HTERT RPE-1 (cell line): ENCODE results near the gene TEX14.
"Not testable (repeated sequence)": the region's sequence is repeated elsewhere in the genome, so short reads cannot be mapped to it uniquely, and the experiment has no call there.

Experiments used
- in situ Hi-C: fragments of 300-500 bp; cut with MboI; formaldehyde crosslinking; loops from 4 replicates; pipeline ENCODE4 v1.14.3; 2020; ENCODE audit warnings: low sequenced_read_pairs

TEX14 gene

DNA sequence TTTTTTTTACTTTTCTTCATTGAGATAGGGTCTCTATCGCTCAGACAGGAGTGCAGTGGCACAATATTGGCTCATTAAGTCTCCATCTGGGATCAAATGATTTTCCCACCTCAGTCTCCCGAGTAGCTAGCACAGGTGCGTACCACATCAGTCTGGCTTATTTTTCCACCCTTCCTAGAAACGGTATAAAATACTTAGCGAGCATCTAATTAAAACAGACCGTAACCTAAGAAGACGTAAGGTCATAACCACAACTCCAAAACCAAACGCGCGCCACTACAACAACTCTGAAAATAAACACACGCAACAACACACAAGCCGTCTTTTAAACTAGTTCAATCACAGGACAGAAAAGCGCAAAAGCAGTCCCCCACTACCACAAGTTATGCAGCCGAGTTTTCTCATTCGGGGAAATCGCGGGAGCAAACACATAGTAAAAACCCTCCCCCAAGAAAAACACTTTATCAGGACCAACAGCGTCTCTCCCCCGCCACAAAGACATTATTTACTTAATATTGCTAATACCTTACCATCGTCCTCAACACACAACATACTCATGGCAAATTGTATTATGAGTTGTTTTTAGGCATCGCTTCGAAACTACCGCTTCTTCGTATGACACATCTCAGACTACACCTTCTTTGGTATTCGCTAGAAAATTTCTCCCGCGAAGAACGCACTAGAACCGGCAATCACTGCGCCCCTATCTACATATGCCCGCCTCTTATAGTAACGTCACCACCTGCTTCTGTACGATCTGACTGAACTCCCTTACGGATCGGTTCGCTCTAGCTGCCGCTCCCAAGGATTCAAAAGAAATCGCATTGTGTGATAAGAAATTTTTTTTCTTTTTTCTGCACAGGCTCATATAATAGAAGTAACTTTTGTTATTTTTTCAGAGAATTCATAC, 32.8 kb downstream of the TEX14 start:
- in situ Hi-C loops, result no loop called here

DNA sequence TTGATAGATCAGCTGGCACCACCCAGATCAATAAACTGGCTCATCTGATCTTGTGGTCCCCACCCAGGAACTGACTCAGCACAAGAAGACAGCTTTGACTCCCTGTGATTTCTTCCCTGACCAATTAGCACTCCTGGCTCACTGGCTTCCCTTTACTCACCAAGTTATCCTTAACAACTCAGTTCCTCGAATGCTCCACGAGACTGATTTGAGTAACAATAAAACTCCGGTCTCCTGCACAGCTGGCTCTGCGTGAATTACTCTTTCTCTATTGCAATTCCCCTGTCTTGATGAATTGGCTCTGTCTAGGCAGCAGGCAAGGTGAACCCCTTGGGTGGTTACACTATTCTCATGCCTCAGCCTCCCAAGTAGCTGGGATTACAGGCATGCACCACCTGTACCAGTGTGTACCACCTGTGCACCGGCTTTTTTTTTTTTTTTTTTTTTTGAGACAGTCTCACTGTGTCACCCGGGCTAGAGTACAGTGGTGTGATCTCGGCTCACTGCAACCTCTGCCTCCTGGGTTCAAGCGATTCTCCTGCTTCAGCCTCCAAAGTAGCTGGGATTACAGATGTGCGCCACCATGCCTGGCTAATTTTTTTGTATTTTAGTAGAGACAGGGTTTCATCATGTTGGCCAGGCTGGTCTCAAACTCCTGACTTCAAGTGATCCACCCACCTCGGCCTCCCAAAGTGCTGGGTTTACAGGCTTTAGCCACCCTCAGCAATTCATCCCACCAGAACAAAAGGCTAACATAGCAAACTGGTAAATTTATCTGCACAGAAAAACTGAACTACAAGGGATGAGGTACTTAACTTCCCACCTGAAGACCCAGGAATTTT, 33.7 kb downstream of the TEX14 start:
- in situ Hi-C loops, result not testable (repeated sequence)

DNA sequence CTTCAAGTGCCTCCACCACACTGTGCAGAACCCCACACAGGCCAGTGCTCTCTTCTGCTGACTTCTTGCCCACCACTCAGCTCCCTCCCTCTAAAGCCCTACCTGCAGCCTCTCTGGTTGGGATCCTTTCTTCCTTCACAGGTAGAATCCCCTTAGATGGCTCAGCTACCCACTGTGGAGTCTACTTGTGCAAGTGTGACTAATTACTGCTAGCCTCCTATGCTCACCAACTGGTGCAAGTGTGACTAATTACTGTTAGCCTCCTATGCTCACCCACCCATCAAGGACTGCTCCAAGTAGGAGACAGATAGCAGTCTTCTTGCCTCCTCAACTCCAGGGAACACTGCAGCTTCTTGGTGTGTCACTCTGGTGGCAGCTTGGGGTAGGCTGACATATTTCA, 43.6 kb downstream of the TEX14 start:
- in situ Hi-C loops, result no loop called here

DNA sequence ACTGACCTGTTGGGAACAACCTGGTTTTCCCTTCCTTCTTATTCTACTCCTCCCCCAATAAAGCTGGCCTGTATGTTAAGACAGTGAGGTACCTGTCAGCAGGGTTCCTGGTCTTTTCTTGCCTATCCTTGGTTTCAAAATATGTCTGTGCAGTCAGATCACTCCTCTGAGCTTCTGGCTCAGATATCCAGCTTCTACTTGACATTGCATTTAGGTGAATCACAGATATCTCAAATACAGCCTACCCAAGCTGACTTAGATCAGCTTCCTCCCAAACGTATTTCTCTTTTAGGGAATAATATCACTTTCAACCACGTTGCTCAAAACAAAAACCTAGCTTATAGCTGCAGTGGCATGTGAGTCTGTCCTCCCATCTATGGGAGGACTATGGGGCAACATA, 48.7 kb downstream of the TEX14 start:
- in situ Hi-C loops, result no loop called here

DNA sequence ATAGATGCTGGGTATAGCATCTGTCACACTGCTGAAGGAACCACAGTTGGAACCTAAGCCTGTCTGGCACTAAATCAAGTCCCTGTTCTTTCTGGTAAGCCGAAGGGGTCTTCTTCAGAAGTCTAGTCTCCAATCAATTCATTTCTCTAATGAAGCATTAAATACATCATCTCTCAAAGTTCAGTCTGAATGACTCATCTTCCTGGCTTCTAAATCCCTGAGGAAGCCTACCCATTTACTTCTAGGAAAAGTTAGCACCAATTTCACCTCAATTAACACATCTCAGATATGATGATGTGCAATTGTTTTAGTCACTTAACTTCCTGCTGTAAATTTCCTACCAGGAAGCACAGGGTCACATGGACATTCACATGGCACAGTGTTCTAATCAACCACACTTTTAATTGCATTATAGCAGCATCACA, 49.9 kb downstream of the TEX14 start:
- in situ Hi-C loops, result no loop called here

DNA sequence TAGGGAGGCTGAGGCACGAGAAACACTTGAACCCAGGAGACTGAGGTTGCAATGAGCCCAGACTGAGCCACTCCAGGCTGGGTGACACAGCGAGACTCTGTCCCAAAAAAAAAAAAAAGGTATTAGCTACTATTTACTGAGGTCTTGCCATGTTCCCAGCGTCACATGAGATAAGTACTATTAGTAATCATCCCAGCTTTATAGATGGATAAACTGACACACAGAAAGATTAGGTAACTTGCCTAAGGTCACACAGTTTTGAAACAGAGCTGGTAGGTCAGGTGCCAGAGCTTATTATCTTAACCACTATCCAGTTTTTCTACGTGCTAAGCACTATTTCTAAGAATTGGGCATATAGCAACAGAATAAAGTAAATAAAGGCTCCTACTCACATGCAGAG, 51.6 kb downstream of the TEX14 start:
- in situ Hi-C loops, result no loop called here

DNA sequence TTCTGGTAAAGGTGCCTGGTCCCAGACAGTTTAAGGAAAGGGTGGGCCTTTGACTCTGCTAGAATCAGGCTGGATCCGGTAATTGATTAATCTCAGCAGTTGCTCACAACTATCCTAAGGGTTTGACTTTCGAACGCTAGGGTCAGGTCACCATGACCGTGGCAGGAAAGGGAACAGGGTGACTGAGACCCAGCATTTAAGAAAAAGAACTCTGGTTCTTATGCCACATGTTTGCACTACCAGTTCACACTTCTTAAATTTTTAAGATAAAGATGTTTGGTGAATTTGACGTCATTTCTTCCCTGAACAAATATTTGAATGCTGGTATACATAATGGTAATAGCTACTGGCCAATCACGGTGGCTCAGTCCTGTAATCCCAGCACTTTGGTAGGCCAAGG, 52.2 kb downstream of the TEX14 start:
- in situ Hi-C loops, result no loop called here

DNA sequence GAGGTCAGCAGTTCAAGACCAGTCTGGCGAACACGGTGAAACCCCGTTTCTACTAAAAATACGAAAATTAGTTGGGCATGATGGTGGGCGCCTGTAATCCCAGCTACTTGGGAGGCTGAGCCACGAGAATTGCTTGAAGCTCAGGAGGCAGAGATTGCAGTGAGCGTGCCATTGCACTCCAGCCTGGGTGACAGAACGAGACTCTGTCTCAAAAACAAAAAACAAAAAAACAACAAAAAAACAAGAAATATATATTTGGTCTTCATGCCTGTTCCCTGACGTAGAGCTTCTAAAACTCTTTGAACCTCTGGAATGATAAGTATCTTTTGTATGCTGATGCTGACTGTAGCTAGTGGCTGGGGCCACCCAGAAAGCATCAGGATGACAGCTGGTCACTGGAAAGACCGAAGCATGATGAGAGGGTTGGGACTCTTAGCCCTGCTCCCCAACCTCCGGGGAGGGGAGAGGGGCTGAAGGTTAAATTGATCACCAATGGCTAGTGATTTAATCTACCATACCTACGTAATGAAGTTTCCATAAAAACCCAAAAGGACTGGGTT, 54.8 kb downstream of the TEX14 start:
- in situ Hi-C loops, result no loop called here

DNA sequence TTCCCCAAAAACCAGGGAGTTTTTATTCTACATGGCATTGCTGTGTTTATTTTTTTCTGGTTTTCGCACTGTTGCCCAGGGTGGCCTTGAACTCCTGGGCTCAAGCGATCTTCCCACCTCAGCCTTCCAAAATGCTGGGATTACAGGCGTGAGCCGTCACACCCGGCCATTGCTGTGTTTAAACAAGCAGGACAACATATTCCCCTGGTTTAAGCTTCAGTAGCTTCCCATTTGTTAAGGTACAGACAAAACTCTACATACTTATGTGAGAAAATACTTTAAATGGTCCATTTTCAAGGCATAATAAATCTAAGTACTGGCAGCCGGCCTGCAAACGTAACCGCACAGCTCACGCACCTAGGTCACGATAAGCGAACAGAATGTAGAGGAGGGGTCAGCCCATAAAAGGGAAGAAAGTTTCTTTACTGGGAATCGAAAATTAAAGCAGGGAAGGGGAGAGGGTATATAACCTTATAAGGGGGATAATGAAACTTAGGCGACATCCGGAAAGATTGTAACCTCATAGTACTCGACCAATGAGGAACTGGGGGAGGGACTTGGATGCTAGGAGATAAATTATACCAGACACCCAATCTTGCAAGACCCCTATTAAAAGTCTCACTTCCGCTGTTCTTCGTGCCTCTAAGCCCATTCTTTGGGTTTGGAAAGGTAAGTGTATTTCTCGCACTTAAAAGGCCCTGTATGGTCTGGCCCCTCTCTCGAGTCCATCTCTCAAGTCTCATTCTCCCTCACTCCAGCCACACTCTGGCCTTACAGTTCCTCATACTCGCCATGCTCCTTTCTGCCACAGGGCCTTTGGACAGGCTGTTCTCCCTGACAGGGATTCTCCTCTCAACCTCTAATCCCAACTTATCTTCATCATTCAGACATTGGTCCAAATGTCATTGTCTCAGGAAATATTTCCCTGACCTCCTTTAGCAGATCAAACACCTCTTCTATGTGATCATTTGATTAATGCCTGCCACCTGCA, 59.2 kb downstream of the TEX14 start:
- in situ Hi-C loops, result no loop called here

DNA sequence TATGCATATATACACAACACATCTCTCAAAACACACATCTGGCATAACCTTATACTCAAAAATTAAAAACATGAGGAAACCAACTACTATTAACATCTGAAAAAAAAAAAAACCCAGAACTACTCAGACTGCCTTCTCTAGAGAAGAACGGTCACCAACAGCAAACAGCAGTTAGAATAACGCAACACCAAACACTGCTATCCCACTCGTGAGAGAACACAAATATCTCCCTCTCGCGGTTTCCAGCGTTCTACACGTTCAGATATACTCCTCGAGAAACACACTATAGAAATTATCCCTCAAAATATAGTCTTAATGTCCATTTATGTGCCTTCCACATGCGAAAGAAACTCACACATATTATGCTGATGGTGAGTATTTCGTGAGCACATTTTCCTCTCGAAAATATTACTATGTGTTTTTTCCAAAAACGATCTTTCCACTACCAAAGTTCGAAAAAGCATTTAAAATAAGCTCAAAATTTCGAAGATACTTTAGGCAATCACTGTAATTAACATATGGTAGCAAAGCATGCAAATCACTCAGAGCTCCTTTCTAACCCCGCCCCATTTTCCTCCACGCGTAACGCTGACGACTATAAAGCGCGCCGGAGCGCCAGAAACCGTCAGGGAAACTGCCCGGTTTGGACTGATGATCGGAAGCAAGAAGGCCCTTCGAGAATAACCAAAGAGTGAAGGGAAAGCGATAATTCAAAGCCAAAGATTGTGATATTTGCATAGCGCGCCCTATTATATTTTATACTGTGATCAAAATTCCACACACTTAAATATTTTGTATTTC, 60.1 kb downstream of the TEX14 start:
- in situ Hi-C loops, result no loop called here

DNA sequence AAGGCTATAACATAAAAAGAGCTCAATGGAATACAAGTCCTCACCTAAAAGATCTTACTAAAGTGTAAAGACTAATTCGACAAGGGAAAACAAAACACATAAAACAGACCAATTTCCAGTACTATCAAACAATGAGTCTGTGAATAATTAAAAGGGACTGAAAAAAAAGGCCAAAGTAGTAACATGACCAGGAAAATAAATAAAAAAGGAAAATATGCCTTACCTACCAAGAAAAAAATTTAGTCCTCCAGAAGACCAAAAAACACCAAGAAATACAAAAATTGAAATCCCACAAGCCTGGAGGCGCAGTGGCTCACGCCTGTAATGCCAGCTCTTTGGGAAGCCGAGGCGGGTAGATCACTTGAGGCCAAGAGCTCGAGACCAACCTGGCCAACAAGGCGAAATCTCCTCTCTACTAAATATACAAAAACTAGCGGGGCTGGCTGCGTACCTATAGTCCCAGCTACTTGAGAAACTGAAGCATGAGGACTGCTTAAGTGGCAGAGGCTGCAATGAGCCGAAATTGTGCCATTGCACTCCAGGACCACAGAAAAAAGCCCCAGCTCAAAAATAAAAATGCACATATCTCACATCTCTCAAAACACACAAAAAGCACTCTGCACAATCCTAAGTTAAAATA, 60.8 kb downstream of the TEX14 start:
- in situ Hi-C loops, result no loop called here

DNA sequence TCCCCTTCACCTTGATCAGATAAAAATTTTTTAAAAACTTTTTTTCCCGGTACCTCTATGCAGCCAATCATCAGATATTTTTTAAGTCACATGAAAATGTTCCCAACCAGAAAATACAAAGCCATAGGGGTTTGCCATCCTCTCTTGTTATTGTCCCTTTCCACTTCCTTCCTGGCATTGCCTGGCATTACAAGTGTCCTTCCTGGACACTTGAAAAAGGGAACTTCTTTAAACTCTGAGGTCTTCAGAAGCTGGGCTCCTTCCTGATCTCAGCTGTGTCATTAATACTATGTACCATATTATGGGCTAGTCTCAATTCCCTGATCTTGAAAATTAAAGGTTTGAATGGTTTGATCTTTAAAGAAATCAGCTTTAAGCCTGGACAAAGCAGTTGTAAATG, 64.9 kb downstream of the TEX14 start:
- in situ Hi-C loops, result no loop called here

DNA sequence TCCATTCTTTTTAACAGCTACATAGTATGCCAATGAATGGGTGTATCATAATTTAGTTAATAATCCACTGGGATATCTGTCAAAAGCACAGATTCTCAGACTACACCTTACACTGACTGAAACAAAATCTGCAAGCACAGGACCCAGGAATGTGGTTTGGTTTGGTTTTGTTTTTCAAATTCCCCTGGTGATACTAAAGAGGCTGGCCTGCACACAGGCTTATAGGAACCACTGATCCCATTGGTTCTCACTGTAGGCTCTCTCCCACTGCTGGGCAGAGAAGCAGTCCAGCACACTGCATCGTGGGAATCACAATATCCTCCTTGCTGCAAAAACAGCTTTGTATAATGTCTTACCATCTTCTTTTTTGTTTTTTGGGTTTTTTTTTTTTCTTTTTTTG, 67.1 kb downstream of the TEX14 start:
- in situ Hi-C loops, result no loop called here

DNA sequence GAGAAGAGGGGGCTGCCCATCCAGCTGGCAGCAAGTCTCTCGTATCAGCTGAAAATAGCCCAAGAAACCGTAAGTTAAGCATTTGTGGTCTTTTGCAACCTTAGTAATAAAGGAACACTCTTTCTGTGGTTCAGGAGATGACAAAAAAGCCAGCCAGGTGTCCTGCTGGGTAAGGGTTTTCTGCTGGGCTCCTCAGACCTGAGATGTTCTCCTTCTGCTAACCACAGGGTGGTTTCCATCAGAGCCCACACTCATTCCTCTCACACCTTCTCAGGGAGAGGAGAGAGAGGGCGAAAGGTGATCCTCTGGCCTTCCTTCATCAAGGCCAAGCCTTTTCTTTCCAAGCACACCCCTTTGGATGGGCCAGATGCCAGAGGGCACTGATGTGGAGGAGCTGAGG, 70.7 kb downstream of the TEX14 start:
- in situ Hi-C loops, result no loop called here

DNA sequence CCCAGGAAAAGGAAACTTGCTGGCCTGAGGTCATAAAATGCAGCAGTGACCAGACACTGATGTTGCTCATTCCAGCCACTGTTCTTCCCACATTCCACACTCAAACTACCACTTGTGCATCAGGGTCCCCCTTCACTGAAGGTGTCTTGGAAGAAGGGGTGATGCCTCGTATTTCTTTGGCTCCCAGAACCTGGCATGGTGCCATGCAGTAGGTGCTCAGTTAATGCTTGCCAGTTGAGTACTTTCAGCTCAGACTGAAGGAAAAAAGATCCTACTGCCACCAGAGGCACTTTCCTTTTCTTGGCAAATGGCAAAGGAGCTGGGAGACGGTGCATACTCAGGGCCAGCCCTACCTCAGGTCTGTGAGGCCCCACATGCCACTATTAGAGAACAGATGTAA, 73.5 kb downstream of the TEX14 start:
- in situ Hi-C loops, result no loop called here

DNA sequence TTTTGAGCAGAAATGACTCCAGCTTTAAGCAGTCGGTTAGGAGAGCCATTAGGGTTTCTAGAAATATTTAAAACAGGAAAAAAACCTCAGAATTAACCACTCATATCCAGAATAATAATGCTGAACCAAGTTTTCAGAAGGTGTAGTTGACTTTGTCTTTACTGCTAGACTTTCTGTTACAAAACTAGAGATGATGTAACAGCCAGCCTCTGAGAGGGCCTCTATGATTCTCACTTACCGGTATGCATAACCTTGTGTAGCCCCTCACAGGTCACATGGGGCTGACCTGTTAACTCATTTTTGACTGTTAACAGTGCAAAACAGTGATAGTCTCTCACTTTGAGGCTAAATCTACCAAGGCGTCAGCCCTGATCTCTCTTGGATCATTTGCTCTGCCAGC, 74.3 kb downstream of the TEX14 start:
- in situ Hi-C loops, result no loop called here

DNA sequence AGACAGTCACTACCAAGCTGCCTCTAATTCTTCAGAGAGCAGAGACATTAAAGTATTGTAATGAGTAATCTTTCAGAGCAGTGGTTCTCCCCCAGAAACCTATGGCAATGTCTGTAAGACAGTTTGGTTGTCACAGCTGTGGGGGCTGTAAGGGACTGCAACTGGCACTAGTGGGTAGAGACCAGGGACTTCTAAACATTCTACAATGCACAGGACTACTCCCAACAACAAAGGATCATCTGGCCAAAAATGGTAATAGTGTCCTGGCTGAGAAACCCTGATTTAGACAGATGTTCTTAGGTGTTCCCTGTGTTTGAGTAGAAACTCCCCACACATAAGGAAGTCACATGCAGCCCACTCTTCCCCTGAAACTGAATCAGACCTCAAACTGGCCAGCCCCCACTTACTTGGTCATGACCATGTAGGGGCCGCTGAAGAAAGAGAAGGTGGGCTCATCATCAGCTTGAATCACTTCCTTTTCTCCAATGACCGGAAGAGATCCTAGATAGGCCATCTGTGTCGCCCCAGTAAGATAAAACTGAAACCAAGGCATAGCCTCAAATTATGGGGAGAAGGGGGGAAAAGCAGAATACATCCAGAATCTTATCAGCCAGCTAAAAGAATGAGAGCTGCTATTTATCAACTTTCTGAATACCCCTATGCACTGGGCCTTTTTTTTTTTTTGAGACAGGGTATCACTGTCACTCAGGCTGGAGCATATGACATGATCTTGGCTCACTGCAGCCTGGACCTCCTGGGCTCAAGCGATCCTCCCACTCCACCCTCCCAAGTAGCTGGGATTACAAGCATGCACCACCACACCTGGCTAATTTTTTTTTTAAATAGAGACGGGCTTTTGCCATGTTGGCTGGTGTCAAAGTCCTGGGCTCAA, 75.8 kb downstream of the TEX14 start:
- in situ Hi-C loops, result no loop called here

DNA sequence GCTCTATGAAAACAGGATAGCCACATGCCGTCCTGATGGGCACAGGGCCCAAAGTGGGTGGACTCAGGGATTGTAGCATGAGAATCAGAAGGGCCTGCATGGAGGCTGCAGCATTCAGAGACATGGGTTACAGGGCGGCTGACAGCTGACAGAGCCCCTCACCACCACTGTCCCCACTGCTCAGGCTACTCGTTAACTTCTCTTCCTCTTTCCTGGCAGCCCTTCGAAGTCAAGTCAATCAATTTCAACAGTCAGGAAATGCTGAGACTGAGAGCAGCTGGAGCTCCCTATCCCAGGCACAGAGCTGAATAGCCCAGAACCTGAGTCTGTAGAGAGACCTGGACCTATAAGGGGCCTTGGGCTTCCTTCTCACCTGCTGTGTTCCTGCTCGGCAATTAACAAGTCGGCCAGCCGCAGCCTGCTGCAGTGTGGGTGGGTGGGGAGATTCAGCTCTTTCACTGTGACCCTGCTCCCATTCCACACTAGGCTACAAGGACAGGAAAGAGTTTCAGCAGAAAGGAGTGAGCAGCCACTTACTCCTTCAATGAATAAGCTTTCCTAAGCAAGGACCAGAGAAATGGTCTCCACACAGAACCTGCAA, 76.9 kb downstream of the TEX14 start:
- in situ Hi-C loops, result no loop called here
